ENCODE results near the gene EPN2. TPM values are rescaled to one million over a fixed set of nuclear protein-coding genes. Genes with fewer than 3 reads are reported as not detected.
A peak's percentile ranks its signal among the peaks of the same experiment; 100 is the strongest.
"Not testable (repeated sequence)": the region's sequence is repeated elsewhere in the genome, so short reads cannot be mapped to it uniquely, and the experiment has no call there.

Gene EPN2
- total RNA-seq: 14.2 and 26.4 TPM in 2 replicates

GRCh38 chr17:19237139-19237388, at the start of gene EPN2:
EPN2 (plus strand) TSS chr17:19237366; CDS start chr17:19283120, 45,754 bp downstream.
- not testable (repeated sequence) for DNase-seq (ENCODE audit: low read depth)
- H3K4me3 ChIP-seq (ENCODE audit: low read depth, low read length): peak within 1 kb of the TSS; percentile 99

GRCh38 chr17:19187883-19188869, 49.0 kb upstream of the EPN2 start:
- H3K4me3 ChIP-seq (ENCODE audit: low read depth, low read length); DNase-seq (ENCODE audit: low read depth): not testable (repeated sequence)

GRCh38 chr17:19188870-19189708, 48.1 kb upstream of the EPN2 start:
- not testable (repeated sequence) for H3K4me3 ChIP-seq (ENCODE audit: low read depth, low read length); DNase-seq (ENCODE audit: low read depth)

- not testable (repeated sequence) for DNase-seq (ENCODE audit: low read depth); H3K4me3 ChIP-seq (ENCODE audit: low read depth, low read length)
Measured at GRCh38 chr17:19189781-19190405, 47.3 kb upstream of the EPN2 start.

GRCh38 chr17:19196382-19197204, 40.6 kb upstream of the EPN2 start:
- peak overlapping the region; percentile 27 for H3K4me3 ChIP-seq (ENCODE audit: low read depth, low read length)
- not testable (repeated sequence) for DNase-seq (ENCODE audit: low read depth)

GRCh38 chr17:19202448-19202847, 34.7 kb upstream of the EPN2 start:
- DNase-seq (ENCODE audit: low read depth); H3K4me3 ChIP-seq (ENCODE audit: low read depth, low read length): not testable (repeated sequence)

- not testable (repeated sequence) for DNase-seq (ENCODE audit: low read depth); H3K4me3 ChIP-seq (ENCODE audit: low read depth, low read length)
Measured at GRCh38 chr17:19203429-19203828, 33.7 kb upstream of the EPN2 start.

GRCh38 chr17:19215074-19215860, 21.9 kb upstream of the EPN2 start:
- DNase-seq (ENCODE audit: low read depth): not testable (repeated sequence)

GRCh38 chr17:19216148-19216926, 20.8 kb upstream of the EPN2 start:
- H3K4me3 ChIP-seq (ENCODE audit: low read depth, low read length); DNase-seq (ENCODE audit: low read depth): not testable (repeated sequence)

More at GRCh38 chr17:19215074-19215860, 21.9 kb upstream of the EPN2 start:
- not testable (repeated sequence) for H3K4me3 ChIP-seq (ENCODE audit: low read depth, low read length)

GRCh38 chr17:19218914-19219313, 18.3 kb upstream of the EPN2 start:
- H3K4me3 ChIP-seq (ENCODE audit: low read depth, low read length); DNase-seq (ENCODE audit: low read depth): not testable (repeated sequence)

- DNase-seq (ENCODE audit: low read depth); H3K4me3 ChIP-seq (ENCODE audit: low read depth, low read length): not testable (repeated sequence)
Measured at GRCh38 chr17:19219384-19219783, 17.8 kb upstream of the EPN2 start.

- not testable (repeated sequence) for H3K4me3 ChIP-seq (ENCODE audit: low read depth, low read length); DNase-seq (ENCODE audit: low read depth)
Measured at GRCh38 chr17:19220195-19220594, 17.0 kb upstream of the EPN2 start.

GRCh38 chr17:19226610-19227588, 10.3 kb upstream of the EPN2 start:
- H3K4me3 ChIP-seq (ENCODE audit: low read depth, low read length); DNase-seq (ENCODE audit: low read depth): not testable (repeated sequence)

GRCh38 chr17:19234676-19235075, 2.5 kb upstream of the EPN2 start:
- DNase-seq (ENCODE audit: low read depth); H3K4me3 ChIP-seq (ENCODE audit: low read depth, low read length): not testable (repeated sequence)

GRCh38 chr17:19236351-19237138, 621 bp upstream of the EPN2 start:
- H3K4me3 ChIP-seq (ENCODE audit: low read depth, low read length); DNase-seq (ENCODE audit: low read depth): not testable (repeated sequence)

All from epithelial cell of proximal tubule (primary cell).